CMK (cell line): ENCODE measurements around the gene ANP32B.
"Not testable (repeated sequence)": the region's sequence is repeated elsewhere in the genome, so short reads cannot be mapped to it uniquely, and the experiment has no call there.

Source experiments
- DNase-seq: peaks from one replicate; pipeline ENCODE4 v3.0.0-alpha.2; 2010; ENCODE audit warnings: low read depth

The ANP32B gene

DNA sequence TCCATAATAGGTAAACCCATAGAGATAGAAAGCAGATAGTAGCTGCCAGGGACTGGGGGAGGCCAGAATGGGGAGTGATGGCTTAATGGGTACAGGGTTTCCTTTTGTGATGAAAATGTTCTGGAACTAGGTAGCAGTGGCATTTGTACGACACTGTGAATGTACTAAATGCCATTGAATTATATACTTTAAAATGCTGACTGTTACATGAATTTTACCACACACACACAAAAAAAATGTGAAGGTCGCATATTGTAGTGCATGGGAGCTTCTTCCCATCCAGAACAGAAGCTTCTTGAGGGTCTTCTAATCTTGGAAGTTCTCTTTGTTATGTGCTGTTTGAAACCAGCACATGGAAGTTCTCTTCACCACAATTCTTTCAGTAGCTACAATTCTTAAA is 19.9 kb upstream of the ANP32B start:
- DNase-seq, result no peak

DNA sequence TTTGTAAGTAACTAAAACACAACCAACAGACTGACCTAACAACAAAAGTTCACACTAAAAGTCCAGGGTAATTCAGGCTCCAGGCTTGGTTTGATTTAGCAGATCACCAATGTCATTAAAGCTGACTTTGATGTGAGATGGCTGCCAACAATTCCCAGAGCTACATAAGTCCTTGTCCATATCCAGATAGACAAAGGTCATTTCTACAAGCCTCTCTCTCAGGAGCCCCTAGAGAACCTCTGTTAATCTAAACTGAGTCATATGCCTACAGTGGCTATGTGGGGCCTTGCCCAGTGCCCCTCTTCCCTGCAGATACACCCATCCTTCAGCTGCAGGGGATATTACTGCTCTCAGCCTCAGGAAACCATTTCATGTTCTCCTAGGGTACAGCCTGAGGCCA is 18.2 kb upstream of the ANP32B start:
- DNase-seq, result no peak

DNA sequence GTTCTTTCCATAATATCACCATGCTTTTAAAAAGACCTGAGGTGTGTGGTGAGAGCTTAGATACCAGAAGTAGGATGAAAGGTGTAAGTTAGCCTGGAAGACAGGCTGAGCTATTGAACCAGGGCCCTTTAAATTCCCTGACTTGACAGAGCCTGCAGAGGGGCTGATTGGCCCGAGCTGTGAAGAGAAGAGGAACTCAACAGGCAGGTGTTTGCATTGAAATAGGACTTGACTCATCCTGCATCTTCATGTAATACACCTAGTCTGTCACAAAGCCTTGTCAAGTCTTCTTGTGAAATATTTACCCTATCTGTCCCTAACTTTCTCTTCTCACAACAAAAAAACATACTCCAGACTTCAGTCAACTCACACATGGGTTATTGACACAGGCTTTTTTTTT is 16.6 kb upstream of the ANP32B start:
- DNase-seq, result no peak

GRCh38 chr9:97969014-97969413 is 14.1 kb upstream of the ANP32B start:
- no peak for DNase-seq

DNA sequence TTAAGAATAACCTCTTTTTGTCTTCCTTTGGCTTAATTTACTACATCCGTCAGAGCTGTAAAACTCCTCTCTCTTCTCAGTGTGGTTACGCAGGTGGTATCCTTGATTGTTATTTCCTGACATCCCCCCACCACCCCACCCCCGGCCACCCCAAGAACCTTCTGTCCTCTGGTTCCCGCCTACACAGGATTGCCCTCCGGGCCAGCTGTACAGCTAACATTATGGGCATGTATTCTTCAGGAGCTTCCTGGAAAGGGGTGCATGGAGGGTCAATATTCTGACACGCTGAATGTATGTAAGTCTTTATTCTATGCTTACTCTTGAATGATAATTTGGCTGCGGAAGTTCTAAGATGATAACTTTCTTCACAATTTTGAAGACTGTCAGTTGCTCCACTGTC is 13.0 kb upstream of the ANP32B start:
- no peak for DNase-seq

DNA sequence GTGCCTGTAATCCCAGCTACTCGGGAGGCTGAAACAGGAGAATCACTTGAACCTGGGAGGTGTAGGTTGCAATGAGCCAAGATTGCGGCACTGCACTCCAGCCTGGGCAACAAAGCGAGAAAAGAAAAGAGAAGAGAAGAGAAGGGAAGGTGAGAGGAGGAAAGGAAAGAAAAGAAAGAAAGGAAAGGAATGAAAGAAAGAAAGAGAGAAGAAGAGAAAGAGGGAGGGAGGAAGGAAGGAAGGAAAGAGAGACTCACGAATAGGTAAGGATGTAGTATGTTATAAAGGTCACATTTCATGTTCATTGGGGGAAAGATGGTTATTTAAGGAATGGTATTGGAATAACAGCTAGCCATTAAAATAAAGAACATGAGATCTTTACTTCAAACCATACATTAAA is 10.4 kb upstream of the ANP32B start:
- no peak for DNase-seq

DNA sequence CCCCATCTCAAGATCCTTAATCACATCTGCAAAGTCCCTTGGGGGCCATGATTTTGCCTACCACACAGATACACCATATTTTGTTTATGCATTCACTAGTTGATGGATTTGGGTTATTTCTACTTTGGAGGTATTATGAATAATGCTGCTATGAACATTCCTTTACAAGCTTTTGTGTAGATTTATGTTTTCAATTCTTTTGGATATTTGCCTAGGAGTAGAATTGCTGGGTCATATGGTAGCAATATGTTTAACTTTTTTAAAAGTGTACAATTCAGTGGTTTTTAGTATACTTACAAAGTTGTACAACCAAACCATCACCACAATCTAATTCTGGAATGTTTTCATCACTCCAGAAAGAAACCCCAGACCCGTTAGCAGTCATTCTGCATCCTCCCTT is 7.8 kb upstream of the ANP32B start:
- DNase-seq, result no peak

DNA sequence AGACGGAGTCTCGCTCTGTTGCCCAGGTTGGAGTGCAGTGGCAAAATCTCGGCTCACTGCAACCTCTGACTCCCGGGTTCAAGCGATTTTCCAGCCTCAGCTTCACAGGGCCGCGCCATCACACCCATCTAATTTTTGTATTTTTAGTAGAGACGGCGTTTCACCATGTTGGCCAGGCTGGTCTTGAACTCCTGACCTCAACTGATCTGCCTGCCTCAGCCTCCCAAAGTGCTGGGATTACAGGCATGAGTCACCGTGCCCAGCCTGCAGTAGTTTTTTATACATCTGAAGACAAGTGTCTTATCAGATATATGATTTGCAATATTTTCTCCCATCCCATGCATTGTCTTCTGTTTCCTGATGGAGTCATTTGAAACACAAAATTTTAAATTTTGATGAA is 6.5 kb upstream of the ANP32B start:
- DNase-seq, result not testable (repeated sequence)

DNA sequence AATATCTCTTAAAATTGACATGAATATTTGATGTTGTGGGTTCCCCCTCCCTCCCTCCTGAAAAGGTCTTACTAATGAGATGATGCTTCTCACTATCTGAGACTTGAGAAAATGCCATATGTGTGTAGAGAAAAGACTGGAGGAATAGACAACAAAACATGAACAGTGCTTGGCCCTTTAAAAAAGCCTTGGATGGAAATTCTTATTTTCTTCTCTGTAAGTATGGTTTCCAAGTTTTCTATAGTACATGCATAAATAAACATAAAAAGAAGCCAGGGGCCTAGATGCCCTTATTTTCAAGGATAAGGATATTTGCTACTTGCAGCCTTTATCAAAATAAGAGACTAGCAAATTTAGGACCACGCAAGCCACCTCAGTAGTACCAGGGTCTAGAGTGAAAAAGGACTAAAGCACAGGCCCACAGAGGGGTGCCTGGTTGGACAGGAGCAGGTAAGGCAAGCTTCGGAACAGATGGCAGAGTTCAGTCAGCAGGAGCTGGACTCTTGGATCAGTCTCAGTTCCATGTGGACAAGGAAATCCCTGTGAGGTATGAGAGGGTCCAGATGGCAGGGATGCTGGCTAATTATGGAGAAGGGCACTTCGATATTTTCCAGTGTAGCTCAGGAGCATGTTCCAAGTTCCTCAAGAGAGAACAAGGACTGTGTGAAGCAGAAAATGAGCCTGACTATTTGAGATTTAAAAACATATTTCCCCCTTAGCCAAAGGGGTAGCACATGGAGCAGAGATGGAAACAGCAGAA is 4.6 kb upstream of the ANP32B start:
- DNase-seq, result no peak

DNA sequence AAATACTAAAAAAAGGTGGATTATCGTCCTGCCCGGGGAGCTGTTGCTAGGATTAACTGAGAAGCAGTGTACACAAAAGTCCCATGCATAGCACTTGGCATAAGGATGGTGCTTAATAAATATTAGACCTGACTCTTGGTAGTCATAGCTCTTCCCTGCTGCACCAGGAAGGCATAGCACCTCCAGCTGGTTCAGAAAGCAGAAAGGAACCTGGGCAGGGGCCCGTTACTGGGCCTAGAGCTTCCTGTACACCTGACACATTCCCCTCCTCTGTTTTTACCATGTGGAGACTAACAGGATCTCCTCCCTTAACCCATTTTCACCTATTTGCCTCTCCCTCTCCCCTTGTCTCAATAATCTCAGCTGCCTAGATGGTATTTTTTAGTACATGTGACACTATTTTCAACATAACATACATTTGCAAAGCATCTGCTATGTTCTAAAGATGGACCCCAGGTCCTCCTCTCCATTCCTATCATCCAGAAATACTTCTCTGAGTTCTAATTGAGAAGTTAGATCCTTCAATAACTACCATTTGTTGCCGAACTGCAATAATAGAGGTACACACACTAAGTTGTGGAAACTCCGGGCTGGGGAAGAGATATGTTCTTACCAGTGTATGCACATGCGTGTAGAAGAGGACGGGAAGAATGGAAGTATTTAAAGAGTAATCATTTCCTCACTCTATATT is 3.2 kb upstream of the ANP32B start:
- no peak for DNase-seq

- DNase-seq, result no peak
Measured at GRCh38 chr9:97980479-97980803, 2.7 kb upstream of the ANP32B start.

- DNase-seq, result no peak
Measured at GRCh38 chr9:97980918-97981845, 2.0 kb upstream of the ANP32B start.

GRCh38 chr9:97981846-97982682 is 1.1 kb upstream of the ANP32B start:
- DNase-seq, result no peak

GRCh38 chr9:97983589-97984187 is 547 bp downstream of the ANP32B start:
- DNase-seq, result no peak

- peak; percentile 59 for DNase-seq
Measured at GRCh38 chr9:97984188-97985057, 1.3 kb downstream of the ANP32B start.

DNA sequence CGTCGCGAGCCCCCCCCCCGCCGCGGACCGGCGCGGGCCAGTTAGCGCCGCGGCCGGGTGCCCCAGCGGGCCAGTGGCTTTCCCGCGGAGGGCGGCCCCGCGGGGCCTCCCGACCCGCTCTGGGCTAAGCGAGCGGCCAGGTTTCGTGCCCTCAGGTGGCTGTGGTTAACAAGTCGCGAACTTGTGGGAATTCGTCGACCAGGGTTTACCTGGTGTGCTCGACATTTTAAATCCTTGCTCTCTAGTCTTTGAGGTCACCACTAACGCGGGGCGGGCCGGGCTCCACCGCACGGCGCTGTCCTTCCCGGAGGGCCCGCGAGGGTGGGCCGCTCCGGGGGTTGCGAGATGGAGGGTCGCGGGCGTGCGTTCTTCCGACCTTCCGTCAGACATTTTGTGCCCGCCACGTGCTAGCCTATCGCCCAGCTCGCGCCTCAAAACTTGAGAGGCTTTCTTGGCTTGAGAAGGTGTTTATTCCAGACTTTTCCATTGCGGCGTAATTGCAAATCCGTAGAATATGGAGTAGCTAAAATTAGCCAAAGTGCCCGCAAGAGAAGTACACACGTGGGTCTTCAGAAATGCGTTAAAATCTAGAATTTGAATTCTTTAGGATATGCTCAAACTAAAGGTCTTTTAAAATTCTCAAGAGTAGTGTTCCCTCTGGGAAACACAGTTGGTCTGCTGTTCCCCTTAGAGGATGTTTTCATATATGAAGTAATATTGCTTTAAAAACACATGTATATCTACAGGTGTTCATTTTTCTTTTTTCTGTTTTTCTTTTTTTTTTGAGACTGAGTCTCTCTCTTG is 2.1 kb downstream of the ANP32B start:
- DNase-seq, result no peak

DNA sequence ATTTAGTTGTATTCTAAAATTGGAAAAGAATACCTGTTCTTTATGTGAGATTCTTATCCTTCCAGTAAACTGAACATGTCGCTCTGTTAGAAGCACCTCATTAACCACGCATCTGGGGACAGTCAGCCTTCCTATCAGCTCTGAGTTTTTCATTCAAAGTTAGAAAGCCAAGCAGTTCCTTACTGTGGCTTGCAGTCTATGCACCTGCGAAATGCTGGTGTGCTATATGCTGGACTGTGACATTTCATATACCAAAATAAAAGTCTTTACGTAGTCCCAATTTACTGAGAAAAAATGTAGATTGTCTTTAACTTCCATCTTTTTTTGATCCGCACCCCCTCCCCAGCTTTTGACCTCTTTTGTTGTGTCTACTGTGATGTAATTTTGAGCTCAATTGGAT is 4.3 kb downstream of the ANP32B start:
- DNase-seq, result no peak

GRCh38 chr9:97990259-97990658 is 7.1 kb downstream of the ANP32B start:
- no peak for DNase-seq

DNA sequence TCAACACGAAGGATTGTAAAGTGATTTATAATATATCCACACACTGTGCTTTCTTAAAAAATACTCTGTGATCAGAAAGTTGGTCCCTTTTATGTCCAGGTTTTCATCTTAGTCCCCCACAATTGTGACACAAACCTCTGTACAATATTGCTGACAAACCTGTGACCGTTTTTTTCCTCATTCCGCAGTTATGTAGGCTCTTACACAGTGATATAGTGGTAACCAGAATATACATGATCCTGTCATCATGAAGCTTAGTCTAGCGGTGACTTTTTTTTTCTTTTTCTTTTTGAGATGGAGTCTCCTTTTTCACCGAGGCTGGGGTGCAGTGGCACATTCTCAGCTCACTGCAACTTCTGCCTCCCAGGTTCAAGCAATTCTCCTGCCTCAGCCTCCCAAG is 8.7 kb downstream of the ANP32B start:
- DNase-seq, result no peak

DNA sequence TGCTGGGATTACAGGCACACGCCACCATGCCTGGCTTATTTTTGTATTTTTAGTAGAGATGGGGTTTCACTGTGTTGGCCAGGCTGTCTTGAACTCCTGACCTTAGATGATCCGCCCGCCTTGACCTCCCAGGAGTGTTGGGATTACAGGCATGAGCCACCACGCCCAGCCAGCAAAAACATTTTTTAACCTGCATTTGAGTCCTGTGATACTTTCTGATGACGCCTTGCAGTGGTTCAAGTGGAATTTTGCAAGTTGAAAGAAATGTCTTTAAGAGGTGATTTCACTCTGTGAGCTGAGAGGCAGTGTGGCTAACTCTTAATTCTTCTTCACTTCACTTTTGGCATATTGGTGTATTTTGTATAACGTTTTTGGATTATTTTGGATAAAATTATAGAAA is 9.1 kb downstream of the ANP32B start:
- DNase-seq, result no peak
